B cell (primary cell): ENCODE data around the gene SSR2. TPM values are rescaled to one million over a fixed set of nuclear protein-coding genes. Genes with fewer than 3 reads are reported as not detected.

Experiments used
- ATAC-seq: fragments of 200-7000 bp; cut with Tn5 transposase; one replicate; pipeline ENCODE4 v1.10.0; 2021; ENCODE audit warnings: low read depth, mild to moderate bottlenecking, moderate number of reproducible peaks, moderate library complexity
- CTCF ChIA-PET: fragments of 350-600 bp; sonication (Branson Sonifier 250); formaldehyde crosslinking; loops from one replicate; lab custom pipeline; 2021; ENCODE audit warnings: antibody characterized with exemption, inconsistent platforms; lab: Charles Lee
- POLR2A ChIA-PET: fragments of 350-600 bp; sonication (Branson Sonifier 250); formaldehyde crosslinking; loops from one replicate; lab custom pipeline; 2021; ENCODE audit warnings: antibody characterized with exemption; lab: Charles Lee
- DNase-seq: peaks from one replicate; pipeline ENCODE4 v3.0.0; 2013
- H2AFZ ChIP-seq: 2 replicates; pipeline ENCODE4 v1.6.1; 2012; ENCODE audit warnings: mild to moderate bottlenecking, low read depth, low read length; ENCODE audit not compliant: insufficient read depth, poor library complexity, severe bottlenecking
- H3K27ac ChIP-seq, 2 donors: 1 replicate in 1 of 2; 2 replicates in 1 of 2; pipeline ENCODE4 v1.5.1; 2012 to 2013; ENCODE audit warnings: low read length in 2 of 2, mild to moderate bottlenecking in 2 of 2, moderate library complexity in 1 of 2
- H3K27me3 ChIP-seq, 4 experiments: fragments of 200-600 bp in 1 of 4; sonication (generic) in 1 of 4; replicated peaks in 1 of 4; 1 replicate in 2 of 4; 2 replicates in 2 of 4; pipeline versions ENCODE4 v1.6.1 to v1.7.0; 2013 to 2016; ENCODE audit warnings: low read length in 3 of 4, mild to moderate bottlenecking in 2 of 4, mixed read lengths in 1 of 4, moderate library complexity in 1 of 4; ENCODE audit not compliant: insufficient read depth in 4 of 4, control insufficient read depth in 3 of 4; ENCODE audit errors: control extremely low read depth in 1 of 4
- H3K36me3 ChIP-seq, 2 experiments: replicated peaks in 1 of 2; 1 replicate in 1 of 2; 2 replicates in 1 of 2; pipeline versions ENCODE4 v1.6.1 to v1.7.1; 2013; ENCODE audit warnings: low read length in 1 of 2; ENCODE audit not compliant: insufficient read depth in 2 of 2, control insufficient read depth in 1 of 2; ENCODE audit errors: control extremely low read depth in 1 of 2, extremely low read depth in 1 of 2
- H3K4me1 ChIP-seq, 2 donors: fragments of 200-600 bp in 1 of 2; sonication (generic) in 1 of 2; 1 replicate in 1 of 2; 2 replicates in 1 of 2; pipeline versions ENCODE4 v1.5.1 to v1.6.1; 2013 to 2017; ENCODE audit warnings: low read length in 2 of 2; ENCODE audit not compliant: control insufficient read depth in 2 of 2, insufficient read depth in 2 of 2
- H3K4me2 ChIP-seq: replicated peaks from 2 replicates; pipeline ENCODE3; 2012; ENCODE audit warnings: mild to moderate bottlenecking, low read depth, low read length; ENCODE audit not compliant: poor library complexity, severe bottlenecking
- H3K4me3 ChIP-seq, 5 experiments: fragments of 200-600 bp in 1 of 5; sonication (generic) in 1 of 5; 1 replicate in 3 of 5; 2 replicates in 2 of 5; pipeline versions ENCODE4 v1.5.1 to v1.7.0; 2011 to 2016; ENCODE audit warnings: low read length in 4 of 5, mild to moderate bottlenecking in 4 of 5, low read depth in 2 of 5, control low read depth in 1 of 5, moderate library complexity in 1 of 5; ENCODE audit not compliant: insufficient read depth in 1 of 5; ENCODE audit errors: control extremely low read depth in 1 of 5, extremely low read depth in 1 of 5
- H3K79me2 ChIP-seq: fragments of 200-600 bp; sonication (generic); one replicate; pipeline ENCODE4 v1.6.0; 2016; ENCODE audit warnings: low read length; ENCODE audit not compliant: control insufficient read depth, insufficient read depth
- H3K9ac ChIP-seq: fragments of 200-600 bp; sonication (generic); 2 replicates; pipeline ENCODE4 v1.6.1; 2017; ENCODE audit warnings: mild to moderate bottlenecking, low read length, moderate library complexity
- H3K9me3 ChIP-seq, 3 donors: one replicate each; pipeline versions ENCODE4 v1.6.1 to v1.7.1; 2013; ENCODE audit warnings: low read length in 2 of 3; ENCODE audit not compliant: control insufficient read depth in 2 of 3, insufficient read depth in 1 of 3; ENCODE audit errors: control extremely low read depth in 1 of 3
- H4K20me1 ChIP-seq: 2 replicates; pipeline ENCODE4 v1.6.0; 2012; ENCODE audit warnings: mild to moderate bottlenecking, low read length; ENCODE audit not compliant: insufficient read depth, control insufficient read depth, poor library complexity, severe bottlenecking
- H3K27ac Mint-ChIP-seq: one replicate; pipeline ENCODE4 v1.8.0; 2021; ENCODE audit warnings: mixed read lengths
- H3K27me3 Mint-ChIP-seq: one replicate; pipeline ENCODE4 v1.8.0; 2021; ENCODE audit warnings: mixed read lengths
- H3K4me1 Mint-ChIP-seq: one replicate; pipeline ENCODE4 v1.8.0; 2021; ENCODE audit warnings: mixed read lengths
- H3K4me3 Mint-ChIP-seq: one replicate; pipeline ENCODE4 v1.8.0; 2021; ENCODE audit warnings: mixed read lengths
- H3K9me3 Mint-ChIP-seq: one replicate; pipeline ENCODE4 v1.8.0; 2022; ENCODE audit warnings: mixed read lengths; ENCODE audit not compliant: insufficient read depth
- CTCF ChIP-seq: fragments of 200-600 bp; IDR thresholded peaks from one replicate; pipeline ENCODE4 v1.8.0; 2022; ENCODE audit warnings: antibody characterized with exemption, mild to moderate bottlenecking
- EZH2 ChIP-seq: IDR thresholded peaks from 2 replicates; pipeline ENCODE4 v1.6.1; 2012; ENCODE audit warnings: borderline replicate concordance, low read depth, mild to moderate bottlenecking, moderate library complexity, low read length; ENCODE audit not compliant: insufficient read depth, poor library complexity, severe bottlenecking
- WGBS: methylation state at CpG from one replicate; pipeline ENCODE4 v1.1.5; 2013; ENCODE audit warnings: missing lambda C conversion rate; ENCODE audit not compliant: insufficient coverage; 5-methylcytosine and 5-hydroxymethylcytosine counted together
- intact Hi-C: fragments of 100-400 bp; cut with micrococcal nuclease; formaldehyde crosslinking; loops from one replicate; pipeline ENCODE4 v1.10.0; 2022
- polyA plus RNA-seq: library from polyadenylated mRNA; depleted of rRNA; stranded (reverse); fragments of >200 nt; gene quantifications from 2 replicates; pipeline ENCODE4 v1.2.3, GENCODE V29; 2012
- total RNA-seq, 2 donors: library from RNA; stranded (reverse); fragments of 120-200 nt in 1 of 2; gene quantifications; 1 replicate in 1 of 2; 2 replicates in 1 of 2; pipeline versions ENCODE4 v1.2.3 to v1.2.4, GENCODE V29; 2013 to 2022

Gene SSR2
- total and polyA plus RNA-seq, 2 donors (not counting 1 experiment from before 2014, with no cell fraction given), result 160 to 359 TPM

- POLR2A ChIA-PET, result no interaction called here
- Mint-ChIP-seq H3K9me3 (no peaks in the 10 kb centered on the region), H3K4me3 (peak overlapping the region; percentile 52), H3K27me3 (peaks cover 6% of the 10 kb centered on the region), H3K27ac (peak overlapping the region; percentile 26), H3K4me1 (peaks cover 24% of the 10 kb centered on the region)
- WGBS, result 73% methylated on average over 1 of the region's 2 CpGs
- H3K27me3 ChIP-seq, result peaks cover 0 to 6% (median 0%) of the 10 kb centered on the region in 4 experiments
- no peak overlapping the region for H3K4me2 ChIP-seq
- intact Hi-C loops, result loop anchor here (1.0 to 2.0 kb wide), 3 partner anchors 32 to 165 kb away; partner anchors contain the start of genes GON4L, LAMTOR2 and MEX3A
- H3K79me2 ChIP-seq, result peaks cover 42% of the 10 kb centered on the region
- H4K20me1 ChIP-seq, result peaks cover 6% of the 10 kb centered on the region
- H2AFZ ChIP-seq, result peak overlapping the region; percentile 5
- H3K9me3 ChIP-seq, result no peaks in the 10 kb centered on the region
- H3K27ac ChIP-seq, result no peak overlapping the region
- H3K36me3 ChIP-seq, result peaks cover 0 to 19% of the 10 kb centered on the region in 2 experiments
- H3K4me1 ChIP-seq, result peaks cover 9 to 17% of the 10 kb centered on the region in 2 donors
- CTCF ChIA-PET, result interaction anchor here (0.6 to 1.3 kb wide), 2 partner anchors 37 to 44 kb away, joined by 3 to 6 read pairs; no protein-coding TSS in a partner anchor
- no peak overlapping the region for H3K9ac ChIP-seq
- TF ChIP-seq CTCF, result no peak
- no peak for DNase-seq
- no peak for ATAC-seq
- H3K4me3 ChIP-seq, result no peak overlapping the region
These were observed 1.2 kb upstream of the SSR2 start for GRCh38 chr1:156021954-156022353.

- peaks cover 6% of the 10 kb centered on the region for H3K27me3 Mint-ChIP-seq
- Histone ChIP-seq H3K9ac (peak overlapping the region; percentile 75), H4K20me1 (peaks cover 6% of the 10 kb centered on the region), H3K4me1 (peaks cover 9 to 17% of the 10 kb centered on the region in 2 donors), H3K36me3 (peaks cover 2 to 24% of the 10 kb centered on the region in 2 experiments), H3K9me3 (no peaks in the 10 kb centered on the region), H3K4me3 (peak overlapping the region; percentile 71 to 87 (median 81)), H3K27me3 (peaks cover 0 to 6% (median 0%) of the 10 kb centered on the region in 4 experiments), H3K27ac (peak overlapping the region; percentile 4 to 68), H2AFZ (peak overlapping the region; percentile 87), H3K79me2 (peaks cover 42% of the 10 kb centered on the region), H3K4me2 (peak overlapping the region; percentile 83)
- ATAC-seq (no peak), DNase-seq (no peak)
- no peaks in the 10 kb centered on the region for H3K9me3 Mint-ChIP-seq
- peak overlapping the region; percentile 90 for H3K27ac Mint-ChIP-seq
- intact Hi-C loops, result loop anchor here (1.0 to 2.0 kb wide), 3 partner anchors 33 to 164 kb away; partner anchors contain the start of genes GON4L, LAMTOR2 and MEX3A
- peaks cover 24% of the 10 kb centered on the region for H3K4me1 Mint-ChIP-seq
- TF ChIP-seq CTCF (no peak), EZH2 (no peak)
- peak overlapping the region; percentile 99 for H3K4me3 Mint-ChIP-seq
- ChIA-PET CTCF (interaction anchor here (0.6 to 1.9 kb wide), 5 partner anchors 31 to 770 kb away, joined by 3 to 7 read pairs (median 3); no protein-coding TSS in a partner anchor), POLR2A (no interaction called here)
- 8% methylated on average over 2 of the region's 4 CpGs for WGBS
These were observed 310 bp upstream of the SSR2 start for GRCh38 chr1:156021093-156021428.
